Right lobe of liver (tissue), 6 donors: ENCODE data around the gene FSTL5. TPM values are rescaled to one million over a fixed set of nuclear protein-coding genes. Genes with fewer than 3 reads are reported as not detected.

Experiments
- ATAC-seq, 4 donors: fragments of 200-7000 bp; cut with Tn5 transposase; one replicate each; pipeline ENCODE4 v1.9.1; 2020; ENCODE audit warnings: mild to moderate bottlenecking in 4 of 4, moderate library complexity in 4 of 4
- DNase-seq, 3 donors: peaks; one replicate each; pipeline ENCODE4 v3.0.0-alpha.2; 2020
- H3K27ac ChIP-seq, 3 donors: fragments of 200-600 bp; one replicate each; pipeline ENCODE4 v1.8.0; 2022
- H3K27me3 ChIP-seq, 2 donors: fragments of 200-600 bp; one replicate each; pipeline ENCODE4 v1.8.0; 2022
- H3K36me3 ChIP-seq, 4 donors: fragments of 200-600 bp; sonication (generic) in 1 of 4; one replicate each; pipeline versions ENCODE4 v1.5.1 to v1.8.0; 2017 to 2022; ENCODE audit warnings: control low read depth in 1 of 4
- H3K4me1 ChIP-seq, 4 donors: fragments of 200-600 bp; sonication (generic) in 1 of 4; one replicate each; pipeline versions ENCODE4 v1.5.1 to v1.8.0; 2017 to 2022; ENCODE audit warnings: control low read depth in 1 of 4
- H3K4me3 ChIP-seq, 3 donors: fragments of 200-600 bp; one replicate each; pipeline ENCODE4 v1.8.0; 2022
- H3K9me3 ChIP-seq, 4 donors: fragments of 200-600 bp; sonication (generic) in 1 of 4; one replicate each; pipeline versions ENCODE4 v1.5.1 to v1.8.0; 2017 to 2022; ENCODE audit warnings: control low read depth in 1 of 4
- POLR2A ChIP-seq: fragments of 450-650 bp; IDR thresholded peaks from one replicate; pipeline ENCODE4 v1.6.1; 2017; ENCODE audit warnings: antibody characterized with exemption, mild to moderate bottlenecking
- WGBS: methylation state at CpG from one replicate; pipeline ENCODE4 v1.1.6; 2018; ENCODE audit warnings: low coverage, low lambda C conversion rate; ENCODE audit not compliant: insufficient coverage; ENCODE audit errors: missing lambda C conversion rate; 5-methylcytosine and 5-hydroxymethylcytosine counted together
- intact Hi-C, 2 donors: fragments of 100-400 bp; cut with DNase I; formaldehyde crosslinking; loops; one replicate each; pipeline versions ENCODE4 v1.11.2 to v1.14.1; 2022
- total RNA-seq, 6 experiments: library from RNA; depleted of rRNA in 2 of 6; stranded (reverse); fragments of >200 nt in 2 of 6; fragmentation: NEBNext Ultra II Directional in 3 of 6; extraction: Animal tissue kit (Norgen Biotek cat#: 25700) in 3 of 6; gene quantifications; one replicate each; pipeline versions ENCODE4 v1.1.0 to v1.2.4, GENCODE V29; 2016 to 2023
- TF ChIP-seq, protein P1 (sequence below), 4 donors: fragments of 200-600 bp in 3 of 4; fragments of 450-650 bp in 1 of 4; IDR thresholded peaks; one replicate each; pipeline versions ENCODE4 v1.5.1 to v1.8.0; 2016 to 2022; ENCODE audit warnings: antibody characterized with exemption in 4 of 4, mild to moderate bottlenecking in 2 of 4
- donor health status: DM: no; HTN: yes; CAD: no.
- donor health status: DM: no; HTN: no; CAD: no.
- donor health status: DM: no; HTN: no; CAD: no.
- donor health status: DM: no; HTN: yes; CAD: no.
- donor health status: DM: no; HTN: yes; CAD: no.

The FSTL5 gene
- total RNA-seq, 6 experiments from 2014 or later: 0.12 to 0.95 TPM; not detected in 4

DNA sequence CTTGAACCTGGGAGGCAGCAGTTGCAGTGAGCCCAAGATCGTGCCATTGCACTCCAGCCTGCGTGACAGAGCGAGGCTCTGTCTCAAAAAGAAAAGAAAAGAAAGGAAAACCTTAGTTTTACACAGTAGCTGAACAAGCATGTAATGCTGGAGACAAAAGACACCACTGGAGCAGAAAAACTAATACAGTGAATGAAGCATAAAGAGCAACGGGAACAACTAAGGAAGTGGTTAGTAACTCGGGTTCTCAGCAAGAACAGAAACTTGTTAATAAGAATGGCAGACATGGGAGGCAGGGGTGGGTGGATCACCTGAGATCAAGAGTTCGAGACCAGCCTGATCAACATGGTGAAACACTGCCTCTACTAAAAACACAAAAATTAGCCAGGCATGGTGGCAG lies 263.7 kb downstream of the FSTL5 start:
- DNase-seq (no peak), ATAC-seq (no peak)
- H3K4me1 ChIP-seq: no peaks in the 10 kb centered on the region
- H3K27ac ChIP-seq: no peak overlapping the region
- 76% methylated on average over 6 of the region's 6 CpGs for WGBS
- no peak for TF ChIP-seq POLR2A
- TF ChIP-seq, protein P1, sequence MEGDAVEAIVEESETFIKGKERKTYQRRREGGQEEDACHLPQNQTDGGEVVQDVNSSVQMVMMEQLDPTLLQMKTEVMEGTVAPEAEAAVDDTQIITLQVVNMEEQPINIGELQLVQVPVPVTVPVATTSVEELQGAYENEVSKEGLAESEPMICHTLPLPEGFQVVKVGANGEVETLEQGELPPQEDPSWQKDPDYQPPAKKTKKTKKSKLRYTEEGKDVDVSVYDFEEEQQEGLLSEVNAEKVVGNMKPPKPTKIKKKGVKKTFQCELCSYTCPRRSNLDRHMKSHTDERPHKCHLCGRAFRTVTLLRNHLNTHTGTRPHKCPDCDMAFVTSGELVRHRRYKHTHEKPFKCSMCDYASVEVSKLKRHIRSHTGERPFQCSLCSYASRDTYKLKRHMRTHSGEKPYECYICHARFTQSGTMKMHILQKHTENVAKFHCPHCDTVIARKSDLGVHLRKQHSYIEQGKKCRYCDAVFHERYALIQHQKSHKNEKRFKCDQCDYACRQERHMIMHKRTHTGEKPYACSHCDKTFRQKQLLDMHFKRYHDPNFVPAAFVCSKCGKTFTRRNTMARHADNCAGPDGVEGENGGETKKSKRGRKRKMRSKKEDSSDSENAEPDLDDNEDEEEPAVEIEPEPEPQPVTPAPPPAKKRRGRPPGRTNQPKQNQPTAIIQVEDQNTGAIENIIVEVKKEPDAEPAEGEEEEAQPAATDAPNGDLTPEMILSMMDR (IDR thresholded peaks at IDR 0.05): no peak
- no peaks in the 10 kb centered on the region for H3K9me3 ChIP-seq
- H3K4me3 ChIP-seq: no peak overlapping the region
- H3K36me3 ChIP-seq: no peaks in the 10 kb centered on the region
- intact Hi-C loops: no loop called here
- H3K27me3 ChIP-seq: no peaks in the 10 kb centered on the region

DNA sequence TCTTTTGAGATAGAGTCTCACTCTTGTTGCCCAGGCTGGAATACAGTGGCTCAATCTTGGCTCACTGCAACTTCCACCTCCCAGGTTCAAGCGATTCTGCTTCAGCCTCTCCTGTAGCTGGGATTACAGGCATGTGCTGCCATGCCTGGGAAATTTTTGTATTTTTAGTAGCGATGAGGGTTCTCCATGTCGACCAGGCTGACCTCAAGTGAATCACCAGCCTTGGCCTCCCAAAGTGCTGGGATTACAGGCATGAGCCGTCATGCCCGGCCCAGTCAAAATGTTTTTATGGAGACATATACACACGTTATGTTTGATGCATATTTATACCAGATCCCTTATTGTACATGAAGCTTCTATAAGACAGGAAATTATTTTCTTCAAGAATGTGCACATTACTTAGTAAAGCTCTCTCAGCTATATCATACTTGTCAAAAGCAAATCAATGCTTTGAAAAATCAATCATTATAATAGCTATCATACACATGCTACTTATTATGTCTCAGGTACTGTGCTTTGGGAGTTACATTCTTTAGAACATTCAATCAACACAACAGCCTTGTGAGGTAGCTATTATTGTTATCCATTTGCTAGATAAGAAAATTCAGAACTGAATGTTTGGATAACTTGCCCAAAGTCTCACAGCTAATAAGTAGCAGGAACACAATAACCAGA lies 269.2 kb downstream of the FSTL5 start:
- Histone ChIP-seq H3K36me3 (no peaks in the 10 kb centered on the region), H3K27me3 (no peaks in the 10 kb centered on the region), H3K27ac (no peak overlapping the region), H3K9me3 (no peaks in the 10 kb centered on the region), H3K4me1 (no peaks in the 10 kb centered on the region), H3K4me3 (no peak overlapping the region)
- intact Hi-C loops: no loop called here
- ATAC-seq: no peak
- no peak for DNase-seq
- 70% methylated on average over 6 of the region's 6 CpGs for WGBS
- TF ChIP-seq, protein P1 (IDR thresholded peaks at IDR 0.05): no peak
- TF ChIP-seq POLR2A: no peak

DNA sequence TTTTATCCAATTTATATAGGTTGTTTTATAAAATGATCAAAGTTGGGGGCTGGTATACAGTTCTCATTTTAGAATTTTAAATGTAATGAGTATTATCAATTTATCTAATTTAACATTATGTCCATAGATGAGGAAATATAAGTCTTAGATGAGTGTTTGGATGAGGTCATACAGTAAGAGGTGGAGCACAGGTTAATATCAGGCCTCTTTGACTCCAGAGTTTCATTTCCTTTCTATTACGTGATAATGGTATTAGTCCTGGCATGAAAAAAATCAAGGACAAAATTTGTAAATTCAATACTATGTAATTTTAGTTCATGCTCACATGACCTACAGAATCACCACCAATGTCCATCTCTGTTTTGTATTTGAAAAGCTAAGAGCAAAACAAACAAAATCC lies 269.8 kb downstream of the FSTL5 start:
- ATAC-seq (no peak), DNase-seq (no peak)
- H3K36me3 ChIP-seq: no peaks in the 10 kb centered on the region
- WGBS: 53% methylated on average over 1 of the region's 1 CpG
- H3K4me1 ChIP-seq: no peaks in the 10 kb centered on the region
- TF ChIP-seq, protein P1 (IDR thresholded peaks at IDR 0.05): no peak
- TF ChIP-seq POLR2A: no peak
- H3K9me3 ChIP-seq: no peaks in the 10 kb centered on the region
- H3K27me3 ChIP-seq: no peaks in the 10 kb centered on the region
- H3K27ac ChIP-seq: no peak overlapping the region
- no peak overlapping the region for H3K4me3 ChIP-seq
- intact Hi-C loops: no loop called here

DNA sequence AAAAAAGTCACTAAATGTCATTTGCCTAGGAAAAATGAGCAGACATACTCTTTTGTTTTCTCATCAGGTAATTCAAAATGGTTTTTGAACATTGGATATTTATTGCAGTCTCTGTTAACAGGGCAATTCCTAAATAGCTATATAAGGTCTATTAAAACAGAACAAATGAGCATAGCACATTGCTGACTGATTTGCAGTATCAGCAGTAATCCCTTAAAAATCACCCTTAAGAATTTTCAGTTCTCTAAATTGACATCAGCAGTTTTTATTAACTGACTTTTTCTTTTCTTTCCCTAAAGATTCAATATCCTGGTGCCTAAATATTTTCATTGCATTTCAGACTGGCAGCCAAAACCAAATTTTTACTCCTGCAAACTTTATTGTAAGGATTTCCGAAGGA lies 270.2 kb downstream of the FSTL5 start:
- WGBS: 86% methylated on average over 1 of the region's 1 CpG
- Histone ChIP-seq H3K36me3 (no peaks in the 10 kb centered on the region), H3K27ac (no peak overlapping the region), H3K9me3 (no peaks in the 10 kb centered on the region), H3K27me3 (no peaks in the 10 kb centered on the region), H3K4me3 (no peak overlapping the region), H3K4me1 (no peaks in the 10 kb centered on the region)
- intact Hi-C loops: no loop called here
- TF ChIP-seq, protein P1 (IDR thresholded peaks at IDR 0.05): no peak
- no peak for TF ChIP-seq POLR2A
- no peak for ATAC-seq
- DNase-seq: no peak

DNA sequence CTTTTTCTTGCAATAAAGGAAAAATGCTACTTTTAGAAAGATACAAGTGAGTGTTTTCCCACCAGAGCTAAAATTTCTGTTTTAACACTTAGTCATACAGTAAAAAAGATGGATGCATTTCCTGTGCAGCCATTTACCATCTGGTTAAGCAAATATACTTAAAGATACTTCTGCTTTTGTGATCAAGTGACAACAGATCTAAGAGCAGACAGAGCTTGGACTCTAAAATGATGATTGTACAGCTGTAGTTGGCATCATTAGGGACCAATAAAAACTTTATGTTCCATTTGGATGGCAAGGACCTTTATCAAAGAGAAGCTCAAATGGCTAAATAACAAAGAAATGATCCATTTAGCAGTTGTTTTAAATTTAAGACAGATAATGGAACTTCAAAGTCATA lies 270.8 kb downstream of the FSTL5 start:
- no peak for TF ChIP-seq POLR2A
- TF ChIP-seq, protein P1 (IDR thresholded peaks at IDR 0.05): no peak
- Histone ChIP-seq H3K27ac (no peak overlapping the region), H3K27me3 (no peaks in the 10 kb centered on the region), H3K4me1 (no peaks in the 10 kb centered on the region), H3K36me3 (no peaks in the 10 kb centered on the region), H3K4me3 (no peak overlapping the region), H3K9me3 (no peaks in the 10 kb centered on the region)
- ATAC-seq (no peak), DNase-seq (no peak)
- intact Hi-C loops: no loop called here
